ENCODE measurements around the gene NAT8. TPM values are rescaled to one million over a fixed set of nuclear protein-coding genes. Genes with fewer than 3 reads are reported as not detected.
"Not testable (repeated sequence)": the region's sequence is repeated elsewhere in the genome, so short reads cannot be mapped to it uniquely, and the experiment has no call there.

Gene NAT8, protein sequence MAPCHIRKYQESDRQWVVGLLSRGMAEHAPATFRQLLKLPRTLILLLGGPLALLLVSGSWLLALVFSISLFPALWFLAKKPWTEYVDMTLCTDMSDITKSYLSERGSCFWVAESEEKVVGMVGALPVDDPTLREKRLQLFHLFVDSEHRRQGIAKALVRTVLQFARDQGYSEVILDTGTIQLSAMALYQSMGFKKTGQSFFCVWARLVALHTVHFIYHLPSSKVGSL
- not detected for polyA plus RNA-seq (2013, experiment 1 of 2; ENCODE audit: insufficient read length)
- not detected for polyA plus RNA-seq (2013, experiment 2 of 2; ENCODE audit: insufficient read length)

DNA sequence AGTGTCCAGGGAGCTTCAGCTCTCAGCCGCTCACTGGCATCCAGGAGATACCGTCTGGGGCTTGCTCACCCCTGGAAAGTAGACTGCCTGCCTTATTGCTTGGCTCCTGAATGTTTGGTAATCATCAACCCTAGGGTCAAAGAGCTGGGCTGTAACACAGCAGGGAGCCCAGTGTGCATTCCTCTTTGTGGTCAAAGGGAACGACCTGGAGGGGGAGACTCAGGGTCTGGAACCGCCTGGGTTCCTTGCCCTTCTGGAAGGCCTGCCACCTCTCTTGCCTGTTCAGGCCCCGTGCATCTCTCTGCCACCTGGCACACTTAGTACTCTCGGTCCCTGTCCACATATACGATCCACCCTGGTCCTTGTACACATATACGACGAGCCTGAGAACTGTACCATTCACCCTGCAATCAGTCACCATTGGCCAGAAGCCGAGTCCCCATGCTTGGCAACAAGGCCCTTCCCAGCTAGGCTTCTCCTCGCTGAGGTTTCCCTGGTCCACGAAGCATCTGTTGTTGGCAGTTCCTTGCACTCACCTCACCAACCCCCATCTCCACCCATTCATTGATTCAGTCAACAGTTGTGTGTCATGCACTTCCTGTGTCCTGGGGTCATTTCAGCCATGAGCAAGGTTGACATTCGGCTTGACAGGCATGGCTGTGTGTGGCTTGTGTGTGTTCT, at the start of gene NAT8:
Gene NAT8 (minus strand): TSS at position 85 of the 681 bp plus-strand sequence. CDS start 794 bp downstream, outside the sequence.
- DNase-seq, result no peak

DNA sequence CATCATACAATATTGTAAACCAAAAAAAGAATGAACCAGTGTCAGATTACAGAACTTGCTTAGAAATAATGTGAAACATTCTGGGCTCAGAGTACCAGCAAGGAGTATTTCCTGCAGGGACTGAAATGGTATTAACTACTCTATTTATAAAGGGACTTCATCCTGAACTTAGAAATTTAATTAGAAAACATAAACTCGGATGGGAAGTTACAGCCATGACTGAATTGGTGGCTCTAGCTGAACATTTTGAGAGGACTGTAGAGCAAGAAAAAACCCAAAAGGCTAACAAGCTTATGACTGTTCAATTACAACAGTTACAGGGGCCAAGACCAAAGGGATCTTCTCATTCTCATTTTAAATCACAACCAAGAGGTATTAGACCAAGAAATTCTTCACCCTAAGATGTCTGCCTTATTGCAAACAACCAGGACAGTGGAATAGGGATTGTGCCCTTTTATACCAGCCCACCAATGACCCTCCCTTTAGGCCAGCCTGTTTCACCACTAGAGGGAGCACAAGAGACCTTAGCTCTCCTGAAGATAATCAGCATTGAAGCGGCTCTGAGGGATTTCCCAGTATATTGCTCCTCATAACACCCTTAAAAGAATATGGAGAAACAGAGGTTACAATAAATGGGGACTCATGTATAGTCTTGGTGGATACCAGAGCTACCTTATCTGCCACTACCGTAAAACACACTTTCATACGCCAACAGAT, 48.3 kb upstream of the NAT8 start:
- DNase-seq, result not testable (repeated sequence)

- DNase-seq, result not testable (repeated sequence)
Observed at GRCh38 chr2:73688494-73688893, 46.3 kb upstream of the NAT8 start.

GRCh38 chr2:73685764-73686438, 43.7 kb upstream of the NAT8 start:
- no peak for DNase-seq

- DNase-seq, result not testable (repeated sequence)
Observed at GRCh38 chr2:73684905-73685304, 42.7 kb upstream of the NAT8 start.

DNA sequence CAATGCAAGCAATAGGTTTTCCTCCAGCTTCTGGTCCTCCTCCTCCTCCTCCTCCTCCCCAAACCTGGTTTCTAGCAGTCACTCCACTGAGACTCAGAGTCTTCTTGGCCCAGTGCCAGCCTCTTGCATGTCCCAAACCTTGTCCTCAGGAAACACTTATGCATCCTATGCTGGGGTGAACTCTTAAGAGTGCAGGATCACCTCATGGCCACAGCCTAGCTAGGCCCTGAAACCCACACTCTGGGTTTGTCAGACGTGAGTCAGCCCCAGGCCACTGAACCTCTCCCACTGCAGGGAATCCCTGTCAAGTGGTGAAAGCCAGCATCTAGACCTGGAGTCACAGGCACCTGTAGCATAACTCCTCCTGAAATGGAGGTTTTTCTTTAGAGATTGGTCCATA, 42.1 kb upstream of the NAT8 start:
- DNase-seq, result not testable (repeated sequence)

DNA sequence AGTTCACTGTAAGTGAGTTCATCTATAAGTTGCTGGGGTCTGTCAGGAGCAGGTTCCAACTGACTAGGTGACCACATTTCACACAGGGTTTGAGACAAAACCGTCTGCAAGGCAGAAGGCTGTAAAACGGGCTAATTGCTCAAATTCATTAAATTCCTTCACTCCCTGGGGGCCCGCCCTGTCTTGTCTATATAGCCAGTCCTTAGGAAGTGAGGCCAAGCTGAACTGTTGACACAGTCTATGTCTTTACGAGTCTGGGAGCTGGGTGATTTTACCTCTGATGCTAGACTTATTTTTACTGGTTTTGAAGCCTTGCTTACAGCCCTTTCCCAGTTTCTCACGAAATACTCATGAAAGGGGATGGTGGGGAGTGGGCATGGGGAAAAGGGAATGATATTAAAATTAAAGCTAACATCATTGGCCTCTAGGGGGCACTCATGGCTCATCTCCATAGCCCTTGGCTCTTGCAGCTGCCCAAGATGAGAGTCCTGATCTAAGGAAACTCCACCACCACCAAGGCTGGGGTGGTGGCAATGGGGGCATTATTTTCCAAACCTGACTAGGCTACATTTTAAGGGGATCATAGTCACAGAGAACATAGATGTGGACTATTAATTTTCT, 37.8 kb upstream of the NAT8 start:
- DNase-seq, result peak; percentile 4

- not testable (repeated sequence) for DNase-seq
Observed at GRCh38 chr2:73679237-73679636, 37.0 kb upstream of the NAT8 start.

DNA sequence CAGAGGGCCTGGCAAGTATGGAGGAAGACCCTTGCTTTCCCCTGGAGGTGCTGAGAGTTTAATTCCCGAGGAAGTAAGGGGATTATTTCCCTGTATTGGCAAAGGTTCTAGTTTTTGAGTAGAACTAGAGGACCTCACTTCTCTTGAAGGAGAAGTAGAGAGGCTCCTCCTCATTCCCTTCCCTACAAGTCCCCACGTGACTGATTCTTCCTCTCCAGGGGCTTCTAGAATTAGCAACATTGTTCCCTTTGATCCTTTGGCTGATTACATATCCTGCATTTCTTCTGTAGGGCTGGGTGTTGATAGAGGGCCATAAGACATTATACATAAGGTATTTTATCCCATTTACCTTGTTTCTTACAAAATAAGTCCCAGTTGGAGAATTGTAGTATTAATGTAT, 35.8 kb upstream of the NAT8 start:
- not testable (repeated sequence) for DNase-seq

GRCh38 chr2:73676211-73676610, 34.0 kb upstream of the NAT8 start:
- not testable (repeated sequence) for DNase-seq

- not testable (repeated sequence) for DNase-seq
Observed at GRCh38 chr2:73674696-73675157, 32.5 kb upstream of the NAT8 start.

- DNase-seq, result not testable (repeated sequence)
Observed at GRCh38 chr2:73669976-73670375, 27.8 kb upstream of the NAT8 start.

GRCh38 chr2:73667239-73667638, 25.0 kb upstream of the NAT8 start:
- not testable (repeated sequence) for DNase-seq

DNA sequence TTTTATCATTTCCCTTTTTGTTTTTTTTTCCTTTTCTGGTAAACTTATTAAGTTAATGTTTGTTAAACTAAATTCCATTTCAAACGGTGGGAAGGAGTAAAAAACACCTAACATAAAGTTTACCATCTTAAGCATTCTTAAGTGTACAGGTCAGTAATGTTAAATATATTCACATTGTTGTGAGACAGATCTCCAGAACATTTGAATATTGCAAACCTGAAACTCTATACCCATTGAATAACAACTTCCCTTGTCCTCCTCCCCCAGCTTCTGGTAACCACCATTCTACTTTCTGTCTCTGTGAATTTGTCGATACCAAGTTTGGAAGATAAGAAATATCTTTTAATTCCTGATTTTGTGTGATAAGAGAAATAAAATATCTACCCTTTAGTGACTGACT, 12.0 kb upstream of the NAT8 start:
- DNase-seq, result no peak

DNA sequence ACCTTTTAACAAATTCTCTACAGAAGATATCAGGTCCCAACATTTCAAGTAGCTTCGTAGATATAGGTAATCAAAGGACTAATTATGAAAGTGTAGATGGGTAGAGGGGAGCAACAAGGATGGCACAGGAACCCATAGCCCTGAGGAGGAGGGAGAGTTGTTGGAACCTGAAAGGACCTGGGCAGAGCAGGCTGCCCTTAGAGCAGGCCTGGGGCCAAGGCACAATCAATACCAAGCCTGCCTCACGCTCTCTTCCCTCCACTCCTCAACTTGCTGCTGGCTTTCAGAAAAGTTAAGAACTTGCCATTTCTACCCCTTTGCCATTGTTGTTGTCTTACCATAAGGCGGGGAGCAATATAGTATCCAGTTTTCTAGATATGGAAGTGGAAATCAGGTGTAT, 10.1 kb upstream of the NAT8 start:
- no peak for DNase-seq

DNA sequence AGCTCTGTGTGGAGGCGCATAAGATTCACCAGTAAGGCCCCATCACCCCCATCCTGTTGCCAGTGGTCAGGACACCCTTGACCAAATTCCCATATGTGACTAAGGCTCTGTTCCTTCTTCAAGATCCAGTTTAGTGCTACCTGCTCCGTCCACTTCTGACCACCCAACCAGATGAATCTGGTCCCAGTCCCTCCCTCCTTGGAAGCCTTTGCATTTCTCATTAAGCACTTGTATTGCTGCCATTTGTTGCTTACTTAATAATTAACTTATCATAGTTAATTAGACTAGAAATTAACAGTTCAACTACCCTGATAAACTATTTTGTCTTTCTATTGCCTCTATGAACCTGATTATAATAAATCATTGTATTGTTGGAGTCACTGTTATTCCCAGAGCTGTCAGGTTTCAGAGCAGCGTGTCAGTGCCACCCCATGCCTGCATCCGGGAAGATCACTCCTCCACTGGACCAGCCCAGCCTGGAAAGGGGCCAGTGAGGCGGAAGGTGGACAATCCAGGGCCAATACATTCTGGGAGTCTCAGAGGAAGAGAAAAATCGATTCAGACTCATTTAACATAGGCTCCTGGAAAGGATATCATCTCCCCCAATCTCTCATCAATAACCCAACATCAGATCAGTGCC, 9.5 kb upstream of the NAT8 start:
- DNase-seq, result no peak

- not testable (repeated sequence) for DNase-seq
Observed at GRCh38 chr2:73647690-73648089, 5.5 kb upstream of the NAT8 start.

- no peak for DNase-seq
Observed at GRCh38 chr2:73641767-73642062, 507 bp downstream of the NAT8 start.

- DNase-seq, result no peak
Observed at GRCh38 chr2:73640946-73641766, 1.1 kb downstream of the NAT8 start.

DNA sequence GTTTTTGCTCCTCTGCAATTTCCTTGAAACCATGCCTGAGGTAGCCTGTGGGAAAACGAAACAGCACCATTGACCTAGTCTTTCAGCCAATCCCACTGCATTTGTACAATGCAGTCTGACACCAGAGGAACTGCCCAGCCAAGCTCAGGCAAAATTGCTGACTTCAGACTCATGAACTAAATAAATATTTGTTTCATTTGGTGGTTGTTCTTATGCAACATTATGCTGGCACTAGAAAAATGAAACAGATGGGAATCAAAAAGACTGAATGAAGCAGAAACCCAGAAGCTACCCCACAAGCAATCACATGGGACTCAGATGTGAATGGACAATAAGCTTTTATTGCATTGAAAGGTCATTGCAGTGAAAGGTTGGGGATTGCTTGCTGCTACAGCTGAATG, 1.7 kb downstream of the NAT8 start:
- DNase-seq, result no peak

DNA sequence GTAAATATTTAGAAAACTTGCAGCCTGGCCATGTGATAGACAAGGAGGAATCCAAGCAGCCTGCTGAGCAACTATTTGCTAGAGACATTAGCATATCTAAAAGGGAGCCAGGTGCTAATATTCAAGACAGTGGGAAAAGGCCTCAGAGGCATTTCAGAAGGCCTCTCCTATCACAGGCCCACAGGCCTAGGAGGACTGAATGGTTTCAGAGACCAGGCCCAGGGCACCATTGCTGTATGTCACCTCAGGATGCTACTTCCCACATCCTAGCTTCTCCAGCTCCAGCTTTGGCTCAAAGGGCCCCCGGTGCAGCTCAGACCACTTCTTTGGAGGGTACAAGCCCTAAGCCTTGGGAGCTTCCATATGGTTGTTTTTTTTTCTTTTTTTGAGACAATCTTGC, 3.8 kb downstream of the NAT8 start:
- DNase-seq, result no peak
